Left ventricle myocardium inferior (tissue), 1 donor: Measurements from ENCODE around the gene KRTAP10-10. TPM values are rescaled to one million over a fixed set of nuclear protein-coding genes. Genes with fewer than 3 reads are reported as not detected.
"Not testable (repeated sequence)": the region's sequence is repeated elsewhere in the genome, so short reads cannot be mapped to it uniquely, and the experiment has no call there.

Experiments
- DNase-seq: peaks from one replicate; pipeline ENCODE4 v3.0.0-alpha.2; 2020
- H3K27ac ChIP-seq: fragments of 200-600 bp; replicated peaks from 2 replicates; pipeline ENCODE4 v1.8.0; 2021
- H3K27me3 ChIP-seq: fragments of 200-600 bp; 2 replicates; pipeline ENCODE4 v1.8.0; 2021; ENCODE audit warnings: low read depth
- H3K36me3 ChIP-seq: fragments of 200-600 bp; 2 replicates; pipeline ENCODE4 v1.8.0; 2021
- H3K4me1 ChIP-seq: fragments of 200-600 bp; 2 replicates; pipeline ENCODE4 v1.8.0; 2021
- H3K4me3 ChIP-seq: fragments of 200-600 bp; 2 replicates; pipeline ENCODE4 v1.8.0; 2021; ENCODE audit warnings: mild to moderate bottlenecking, moderate library complexity
- H3K9me3 ChIP-seq: fragments of 200-600 bp; replicated peaks from 2 replicates; pipeline ENCODE4 v1.8.0; 2021
- intact Hi-C: fragments of 100-400 bp; cut with micrococcal nuclease; formaldehyde crosslinking; loops from one replicate; pipeline ENCODE4 v1.11.0; 2022
- total RNA-seq: library from RNA; stranded (reverse); fragmentation: NEBNext Ultra II Directional; extraction: Animal tissue kit (Norgen Biotek cat#: 25700); gene quantifications from one replicate; pipeline ENCODE4 v1.2.1, GENCODE V29; 2021
- TF ChIP-seq, protein P1 (sequence below): fragments of 200-600 bp; IDR thresholded peaks from 2 replicates; pipeline ENCODE4 v1.8.0; 2021; ENCODE audit warnings: antibody characterized with exemption, mild to moderate bottlenecking, borderline replicate concordance
- donor health status: DM: no; HTN: yes; CAD: no; lungs with severe emphysema.

KRTAP10-10 gene
- total RNA-seq, 1 donor from 2014 or later: not detected

DNA sequence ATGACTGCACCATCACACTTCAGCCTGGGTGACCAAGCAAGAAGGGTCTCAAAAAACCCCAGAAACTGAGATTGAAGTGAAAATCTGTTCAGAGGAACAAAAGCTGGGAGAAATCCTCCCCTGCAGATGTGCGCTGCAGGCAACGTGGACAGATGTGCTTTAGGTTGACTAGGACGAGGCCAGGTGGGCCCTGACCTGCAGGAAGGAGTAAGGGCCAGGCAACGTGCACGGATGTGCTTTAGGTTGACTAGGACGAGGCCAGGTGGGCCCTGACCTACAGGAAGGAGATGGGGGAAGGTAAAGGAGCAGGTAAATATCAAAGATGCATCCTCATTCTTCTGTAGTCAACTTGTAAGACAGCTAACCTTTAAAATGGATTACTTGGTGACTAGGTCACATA lies 47.3 kb downstream of the KRTAP10-10 start:
- Histone ChIP-seq H3K4me1 (no peaks in the 10 kb centered on the region), H3K36me3 (no peaks in the 10 kb centered on the region), H3K27me3 (peaks cover 47% of the 10 kb centered on the region), H3K4me3 (no peak overlapping the region), H3K9me3 (no peaks in the 10 kb centered on the region), H3K27ac (no peak overlapping the region)
- intact Hi-C loops: no loop called here
- TF ChIP-seq, protein P1, sequence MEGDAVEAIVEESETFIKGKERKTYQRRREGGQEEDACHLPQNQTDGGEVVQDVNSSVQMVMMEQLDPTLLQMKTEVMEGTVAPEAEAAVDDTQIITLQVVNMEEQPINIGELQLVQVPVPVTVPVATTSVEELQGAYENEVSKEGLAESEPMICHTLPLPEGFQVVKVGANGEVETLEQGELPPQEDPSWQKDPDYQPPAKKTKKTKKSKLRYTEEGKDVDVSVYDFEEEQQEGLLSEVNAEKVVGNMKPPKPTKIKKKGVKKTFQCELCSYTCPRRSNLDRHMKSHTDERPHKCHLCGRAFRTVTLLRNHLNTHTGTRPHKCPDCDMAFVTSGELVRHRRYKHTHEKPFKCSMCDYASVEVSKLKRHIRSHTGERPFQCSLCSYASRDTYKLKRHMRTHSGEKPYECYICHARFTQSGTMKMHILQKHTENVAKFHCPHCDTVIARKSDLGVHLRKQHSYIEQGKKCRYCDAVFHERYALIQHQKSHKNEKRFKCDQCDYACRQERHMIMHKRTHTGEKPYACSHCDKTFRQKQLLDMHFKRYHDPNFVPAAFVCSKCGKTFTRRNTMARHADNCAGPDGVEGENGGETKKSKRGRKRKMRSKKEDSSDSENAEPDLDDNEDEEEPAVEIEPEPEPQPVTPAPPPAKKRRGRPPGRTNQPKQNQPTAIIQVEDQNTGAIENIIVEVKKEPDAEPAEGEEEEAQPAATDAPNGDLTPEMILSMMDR: no peak
- no peak for DNase-seq

DNA sequence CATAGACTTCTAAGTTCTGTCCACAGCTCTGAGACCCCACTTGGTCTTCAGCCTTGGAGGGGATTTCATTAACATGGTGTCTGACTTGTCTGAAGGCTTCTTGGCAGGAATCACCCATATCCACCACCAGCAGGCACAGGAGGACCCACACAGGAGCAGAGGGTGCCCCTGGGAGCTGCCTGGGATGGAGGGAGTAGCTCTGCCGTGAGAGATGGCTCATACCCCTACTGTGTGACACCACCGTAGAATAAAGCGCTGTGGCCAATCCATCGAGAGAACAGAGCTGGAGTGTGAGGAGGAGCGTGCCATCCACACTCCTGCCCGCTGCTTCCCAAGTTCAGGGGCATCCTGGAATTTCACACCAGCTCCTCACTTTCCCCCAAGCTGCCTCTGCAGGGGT lies 47.9 kb downstream of the KRTAP10-10 start:
- peaks cover 47% of the 10 kb centered on the region for H3K27me3 ChIP-seq
- H3K4me1 ChIP-seq, H3K27ac ChIP-seq, intact Hi-C loops, DNase-seq, H3K36me3 ChIP-seq, H3K9me3 ChIP-seq, H3K4me3 ChIP-seq: not testable (repeated sequence)

DNA sequence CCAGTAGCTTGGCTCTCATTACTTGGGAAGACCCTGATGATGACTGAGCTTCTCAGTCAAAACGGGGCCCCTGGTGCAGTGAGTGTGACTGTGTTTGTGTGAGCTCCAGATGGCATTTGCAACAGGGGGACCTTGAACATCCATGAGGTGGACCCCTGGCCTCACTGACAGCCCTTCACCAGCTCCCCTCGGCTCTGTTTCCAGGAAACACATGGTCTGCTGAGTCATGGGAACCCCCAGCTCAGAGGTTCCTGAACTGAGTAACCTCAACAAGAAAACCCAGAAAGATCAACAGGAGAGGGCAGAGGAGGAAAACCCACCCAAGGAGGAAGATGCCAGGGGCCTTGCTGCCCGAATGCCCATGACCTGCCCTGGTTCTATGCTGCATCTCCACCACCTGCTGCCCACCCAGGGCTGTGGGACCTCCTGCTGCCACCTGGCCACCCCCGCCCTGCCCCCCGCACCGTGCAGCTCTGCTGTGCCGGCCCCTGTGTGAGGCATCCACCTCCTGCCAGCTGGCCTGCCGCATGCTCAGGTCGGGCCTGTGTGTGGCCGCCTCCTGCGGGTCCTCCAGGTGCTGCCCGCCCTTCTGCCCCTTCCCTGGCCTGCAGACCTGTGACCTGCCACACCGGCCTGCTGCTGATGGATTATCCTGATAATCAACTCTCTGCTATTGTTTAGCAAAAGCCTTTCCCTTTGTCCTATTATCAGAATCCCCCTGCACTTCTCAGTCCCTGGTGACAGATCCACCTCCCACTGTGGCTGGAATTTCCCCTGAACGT lies 49.0 kb downstream of the KRTAP10-10 start:
- peaks cover 47% of the 10 kb centered on the region for H3K27me3 ChIP-seq
- H3K36me3 ChIP-seq: no peaks in the 10 kb centered on the region
- H3K27ac ChIP-seq: no peak overlapping the region
- no peak overlapping the region for H3K4me3 ChIP-seq
- no peak for DNase-seq
- TF ChIP-seq, protein P1: no peak
- no peaks in the 10 kb centered on the region for H3K4me1 ChIP-seq
- H3K9me3 ChIP-seq: no peaks in the 10 kb centered on the region
- intact Hi-C loops: no loop called here

DNA sequence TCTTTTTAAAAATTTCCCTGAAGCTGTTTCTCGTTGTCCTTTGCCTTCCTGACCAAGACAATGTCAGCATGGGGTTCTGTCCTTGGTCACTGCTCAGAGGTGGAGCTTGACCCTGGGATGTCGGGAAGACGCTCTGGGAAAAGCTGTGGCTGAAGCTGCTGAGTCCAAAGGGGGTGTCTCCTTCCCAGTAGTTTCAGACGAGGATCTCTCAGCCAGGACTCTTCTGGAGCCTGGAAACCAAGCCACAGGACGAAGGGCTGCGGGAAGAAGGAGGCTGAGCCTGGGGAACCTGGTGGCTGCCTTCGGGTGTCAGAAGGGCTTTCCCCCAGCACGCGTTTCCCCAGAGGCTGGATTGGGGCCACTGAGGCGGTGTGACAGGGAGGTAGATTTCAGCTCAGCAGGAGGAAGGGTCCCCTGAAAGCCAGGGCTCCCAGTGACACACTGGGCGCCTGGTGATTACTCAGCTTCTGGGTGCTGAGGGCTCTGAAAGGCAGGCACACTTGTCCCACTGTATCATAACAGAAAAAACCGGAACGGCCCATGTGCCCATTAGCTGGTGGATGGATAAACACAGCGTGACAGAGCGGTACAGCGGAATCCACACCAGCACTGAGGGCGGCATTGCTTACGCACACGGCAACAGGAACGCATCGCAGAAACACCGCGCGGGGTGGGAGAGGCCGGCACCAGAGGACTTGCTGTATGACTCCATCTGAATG lies 49.8 kb downstream of the KRTAP10-10 start:
- H3K36me3 ChIP-seq: no peaks in the 10 kb centered on the region
- intact Hi-C loops: no loop called here
- no peak overlapping the region for H3K4me3 ChIP-seq
- H3K4me1 ChIP-seq: no peaks in the 10 kb centered on the region
- H3K27me3 ChIP-seq: peaks cover 44% of the 10 kb centered on the region
- DNase-seq: no peak
- H3K27ac ChIP-seq: no peak overlapping the region
- peaks cover 1% of the 10 kb centered on the region for H3K9me3 ChIP-seq
- TF ChIP-seq, protein P1: no peak

DNA sequence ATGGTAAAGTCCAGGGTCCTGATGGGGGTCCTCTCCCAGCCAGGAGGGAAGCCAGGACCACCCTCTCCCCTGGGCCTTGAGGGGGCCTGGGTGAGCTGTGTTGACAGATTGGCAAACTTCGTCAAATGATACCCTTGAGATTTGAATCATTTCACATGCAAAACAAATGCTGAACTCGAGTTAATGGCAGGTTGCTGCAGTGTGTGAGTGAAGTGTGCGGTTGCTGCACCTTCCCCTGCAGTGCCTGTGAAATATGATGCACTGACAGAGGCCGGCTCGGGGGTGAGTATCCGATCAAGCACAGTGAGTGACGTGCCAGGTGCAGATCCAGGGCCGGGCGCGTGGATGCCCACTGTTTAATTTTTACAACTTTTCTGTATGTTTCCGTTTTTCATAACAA lies 50.5 kb downstream of the KRTAP10-10 start:
- Histone ChIP-seq H3K9me3 (peaks cover 8% of the 10 kb centered on the region), H3K4me3 (no peak overlapping the region), H3K4me1 (no peaks in the 10 kb centered on the region), H3K27ac (no peak overlapping the region), H3K27me3 (peaks cover 37% of the 10 kb centered on the region), H3K36me3 (no peaks in the 10 kb centered on the region)
- TF ChIP-seq, protein P1: no peak
- DNase-seq: no peak
- intact Hi-C loops: no loop called here

Other genes with a start within 250 kb of the KRTAP10-10 start
- 1.8 TPM for gene LRRC3, start 181.8 kb upstream of the KRTAP10-10 start, total RNA-seq
- gene KRTAP10-1, start 97.2 kb upstream of the KRTAP10-10 start, total RNA-seq: not detected
- not detected for gene KRTAP10-2, start 85.9 kb upstream of the KRTAP10-10 start, total RNA-seq
- gene KRTAP10-3, start 78.6 kb upstream of the KRTAP10-10 start, total RNA-seq: not detected
- gene KRTAP10-4, start 63.6 kb upstream of the KRTAP10-10 start, total RNA-seq: not detected
- gene KRTAP10-5, start 56.8 kb upstream of the KRTAP10-10 start, total RNA-seq: not detected
- not detected for gene KRTAP10-6, start 44.9 kb upstream of the KRTAP10-10 start, total RNA-seq
- not detected for gene KRTAP10-7, start 36.8 kb upstream of the KRTAP10-10 start, total RNA-seq
- gene KRTAP10-8, start 25.3 kb upstream of the KRTAP10-10 start, total RNA-seq: not detected
- not detected for gene KRTAP10-9, start 10.3 kb upstream of the KRTAP10-10 start, total RNA-seq
- not detected for gene KRTAP10-11, start 9.1 kb downstream of the KRTAP10-10 start, total RNA-seq
- gene KRTAP12-4, start 17.3 kb downstream of the KRTAP10-10 start, total RNA-seq: not detected
- gene KRTAP12-3, start 20.6 kb downstream of the KRTAP10-10 start, total RNA-seq: not detected
- not detected for gene KRTAP12-2, start 29.6 kb downstream of the KRTAP10-10 start, total RNA-seq
- not detected for gene KRTAP12-1, start 44.8 kb downstream of the KRTAP10-10 start, total RNA-seq
- gene KRTAP10-12, start 59.8 kb downstream of the KRTAP10-10 start, total RNA-seq: not detected
- gene TSPEAR, start 74.2 kb downstream of the KRTAP10-10 start, total RNA-seq: 3.3 TPM
- 78.2 TPM for gene UBE2G2, start 164.5 kb downstream of the KRTAP10-10 start, total RNA-seq
- gene SUMO3, start 180.7 kb downstream of the KRTAP10-10 start, total RNA-seq: 75.5 TPM
- 171 TPM for gene PTTG1IP, start 236.3 kb downstream of the KRTAP10-10 start, total RNA-seq